ENCODE data around the gene POU3F1.

The POU3F1 gene

DNA sequence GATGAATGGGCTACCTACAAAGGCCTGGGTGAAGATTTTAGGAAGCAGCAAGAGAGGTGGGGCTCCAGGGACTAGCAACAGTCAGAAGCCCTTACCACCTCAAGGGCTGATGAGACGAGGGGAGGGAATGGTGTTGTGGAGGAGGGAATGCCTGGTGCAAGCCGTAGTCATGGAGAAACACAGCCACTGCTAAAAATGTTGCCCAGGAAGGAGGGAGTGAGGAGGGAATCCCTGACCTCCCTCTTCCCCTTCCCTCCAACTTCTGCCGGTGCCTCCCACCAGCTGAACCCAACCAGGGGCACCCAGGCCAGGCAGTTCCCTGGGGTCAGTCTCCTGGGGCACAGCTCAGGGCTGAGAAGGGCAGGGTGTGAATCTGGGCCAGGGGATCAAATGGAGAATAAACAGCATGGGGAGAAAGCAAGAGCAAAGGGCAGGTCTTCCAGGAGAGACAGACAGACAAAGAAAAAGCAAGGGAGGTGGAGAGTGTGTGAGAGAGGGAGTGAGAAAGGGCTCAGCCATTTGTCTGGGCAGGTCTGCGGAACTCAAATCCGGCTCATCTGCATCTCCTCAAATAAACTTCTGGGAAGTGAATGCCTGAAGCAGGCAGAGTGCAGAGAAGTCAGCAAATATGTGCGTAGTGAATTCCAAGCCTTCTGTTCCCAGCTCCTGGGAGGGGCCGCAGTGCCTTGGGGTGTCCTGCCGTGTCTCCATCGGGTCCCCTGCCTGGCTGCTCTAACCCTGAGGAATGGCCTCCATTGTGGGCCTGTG is 27.1 kb upstream of the POU3F1 start:
- DNase-seq, result no peak

DNA sequence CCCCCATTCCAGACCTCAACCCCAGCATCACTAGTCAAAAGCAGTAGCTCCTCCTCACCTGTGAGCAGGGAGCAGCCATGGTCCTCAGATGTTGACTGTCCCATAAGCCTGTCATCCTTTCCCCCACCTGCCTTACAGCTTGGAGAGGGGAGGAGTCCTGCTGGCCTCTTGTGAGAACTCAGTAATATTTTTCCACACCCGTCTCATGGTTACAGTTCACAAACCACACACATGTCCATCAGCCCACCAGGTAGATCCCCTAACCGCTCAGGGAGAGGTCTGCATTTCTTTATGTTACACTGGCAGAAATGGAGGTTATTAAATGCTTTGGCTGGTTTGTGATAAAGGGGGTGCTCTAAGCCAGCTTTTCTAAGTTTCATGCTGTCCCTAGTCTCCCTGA is 26.3 kb upstream of the POU3F1 start:
- DNase-seq, result no peak

DNA sequence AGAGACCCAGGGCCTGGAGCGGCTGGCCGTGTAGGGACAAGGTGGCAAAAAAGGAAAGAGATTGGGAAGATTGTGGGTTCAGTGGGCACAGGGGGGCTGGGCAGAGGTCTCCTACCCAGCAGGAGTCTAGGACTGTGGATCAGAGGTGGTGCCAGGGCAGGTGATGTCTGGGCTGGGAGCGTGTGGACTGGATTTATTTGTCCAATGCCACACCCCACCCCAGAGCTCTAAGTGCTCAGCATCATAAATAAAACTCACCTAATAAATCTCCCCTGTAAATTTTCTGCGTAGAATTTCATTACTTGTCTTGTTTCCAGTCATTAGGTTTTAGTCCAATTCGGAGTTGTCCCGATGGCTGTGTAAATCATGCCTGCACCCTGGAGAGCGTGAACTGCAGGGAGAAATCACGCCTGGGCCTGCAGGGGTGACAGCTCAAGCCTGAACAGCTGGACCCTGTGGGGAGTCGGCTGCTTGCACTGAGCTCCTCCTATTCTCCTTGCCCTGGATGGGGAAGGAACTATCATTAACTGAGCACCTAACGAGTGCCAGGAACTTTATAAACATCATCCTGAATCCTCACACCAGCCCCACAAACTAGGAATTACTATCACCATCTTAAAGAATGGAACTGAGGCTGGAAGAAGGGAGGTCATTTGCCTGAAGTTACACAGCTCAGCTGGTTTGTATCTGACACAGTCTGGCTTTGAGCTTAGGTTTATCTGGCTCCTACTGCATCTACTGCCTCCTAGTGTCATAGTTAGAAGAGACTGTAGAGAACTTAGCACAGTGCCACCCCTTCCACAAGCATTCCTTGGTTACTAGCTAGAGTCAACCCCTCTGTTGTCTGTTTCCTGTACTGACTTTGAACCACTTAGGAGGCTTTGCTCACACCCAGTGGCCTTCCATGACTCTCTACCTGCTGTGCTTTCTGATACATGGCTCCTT is 25.0 kb upstream of the POU3F1 start:
- peak; percentile 19 for DNase-seq

DNA sequence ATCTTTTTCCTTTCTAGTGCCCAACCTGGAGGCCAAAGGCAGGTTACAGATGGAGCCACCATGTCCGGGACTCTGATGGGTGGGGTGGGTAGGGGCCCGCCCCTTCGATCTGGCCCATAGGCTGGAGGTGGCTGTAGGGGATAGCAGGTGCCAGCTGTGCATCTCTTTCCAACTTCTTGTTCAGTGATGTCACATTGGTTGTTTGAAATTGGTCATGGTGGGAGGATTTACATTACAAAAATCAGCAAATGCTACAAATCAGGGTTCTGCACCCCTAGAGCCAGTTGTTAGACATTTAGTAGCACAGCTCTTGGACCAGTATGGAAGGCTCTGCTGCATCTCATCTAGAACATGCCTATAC is 22.4 kb upstream of the POU3F1 start:
- no peak for DNase-seq

DNA sequence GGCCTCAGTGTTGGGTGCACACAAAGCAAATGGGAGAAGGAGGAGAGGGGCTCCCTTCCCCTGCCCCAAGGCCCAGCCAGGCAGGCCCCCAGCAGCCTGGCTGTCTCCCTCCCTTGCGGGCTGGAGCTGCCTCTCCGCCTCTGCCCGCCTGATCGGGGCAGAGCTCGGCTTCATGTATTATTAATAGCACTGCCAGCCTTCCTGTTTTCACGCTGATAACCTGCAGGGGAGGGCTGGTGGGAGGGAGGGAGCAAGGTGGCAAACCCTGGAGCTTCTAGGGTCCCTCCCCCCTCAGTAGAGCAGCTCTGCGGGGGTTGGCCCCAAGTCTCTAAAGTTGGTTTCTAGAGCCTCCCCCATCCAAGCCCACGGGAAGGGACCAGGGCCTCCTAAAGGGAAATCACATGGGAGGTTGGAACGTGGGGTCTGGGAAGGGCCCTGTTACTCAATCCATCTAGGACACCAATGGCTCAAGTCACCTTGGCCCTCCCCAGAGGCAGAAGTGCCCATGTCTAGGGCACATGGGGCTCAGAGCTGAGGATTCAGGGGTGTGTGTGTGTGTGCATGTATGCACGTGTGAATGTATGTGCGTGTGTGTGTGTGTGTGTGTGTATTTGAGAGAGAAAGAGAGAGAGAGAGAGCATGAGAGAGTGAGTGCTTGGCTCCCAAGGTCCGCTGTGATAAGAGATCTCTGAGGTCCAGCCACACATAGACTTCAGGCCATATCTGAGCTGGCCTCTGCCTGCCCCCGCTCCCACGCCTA is 21.8 kb upstream of the POU3F1 start:
- DNase-seq, result no peak

DNA sequence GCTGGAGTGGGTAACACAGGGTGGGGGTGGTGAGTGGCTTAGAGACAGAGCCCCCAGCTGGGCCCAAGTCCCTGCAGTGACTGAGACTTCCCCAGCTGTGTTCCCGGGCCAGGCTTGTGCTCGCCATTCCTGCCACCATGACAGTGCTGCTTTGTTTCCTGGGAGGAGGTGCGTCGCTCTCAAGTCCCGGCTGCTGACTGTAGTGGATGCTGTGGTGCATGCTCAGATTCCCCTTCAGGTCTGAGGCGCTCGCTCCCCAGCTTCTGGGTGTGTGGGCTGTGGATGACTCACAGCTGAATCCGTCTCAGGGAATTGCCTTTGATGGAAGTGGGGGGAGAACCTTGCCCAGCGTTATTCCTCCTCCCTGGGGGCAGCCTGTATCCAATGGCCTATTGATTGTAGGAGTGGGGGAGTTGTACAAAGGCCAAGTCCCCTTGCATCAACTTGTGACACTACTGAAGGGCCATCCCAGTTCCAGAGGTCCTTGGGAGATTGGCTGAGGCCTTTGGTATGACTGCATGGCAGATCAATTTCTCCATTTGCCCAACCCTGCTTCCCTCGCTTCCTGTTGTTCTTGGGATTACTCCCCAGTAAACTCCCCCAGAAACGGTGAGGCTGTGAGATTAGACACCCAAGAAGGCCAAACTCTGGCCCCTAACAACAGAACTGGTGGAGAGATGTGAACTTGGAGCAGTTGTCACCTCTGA is 17.8 kb upstream of the POU3F1 start:
- DNase-seq, result no peak

DNA sequence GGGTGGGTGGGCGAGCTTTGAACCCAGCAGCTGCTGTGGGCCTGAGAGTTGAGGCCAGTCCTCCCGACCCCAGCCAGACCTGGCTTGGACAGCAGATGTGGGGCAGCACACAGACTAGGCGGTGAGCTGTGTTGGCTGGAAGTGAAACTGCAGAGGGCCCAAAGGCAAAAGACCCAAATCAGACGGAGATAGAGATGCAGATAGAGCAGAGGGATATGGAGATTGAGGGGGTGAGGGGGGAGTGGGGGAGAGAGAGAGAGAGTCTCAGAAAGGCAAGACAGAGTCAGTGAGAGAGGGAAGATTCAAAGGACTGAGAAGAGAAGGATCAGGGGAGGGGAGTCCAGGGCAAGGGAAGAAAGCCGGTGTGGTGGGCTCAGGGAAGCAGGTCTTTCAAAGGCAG is 17.0 kb upstream of the POU3F1 start:
- no peak for DNase-seq

DNA sequence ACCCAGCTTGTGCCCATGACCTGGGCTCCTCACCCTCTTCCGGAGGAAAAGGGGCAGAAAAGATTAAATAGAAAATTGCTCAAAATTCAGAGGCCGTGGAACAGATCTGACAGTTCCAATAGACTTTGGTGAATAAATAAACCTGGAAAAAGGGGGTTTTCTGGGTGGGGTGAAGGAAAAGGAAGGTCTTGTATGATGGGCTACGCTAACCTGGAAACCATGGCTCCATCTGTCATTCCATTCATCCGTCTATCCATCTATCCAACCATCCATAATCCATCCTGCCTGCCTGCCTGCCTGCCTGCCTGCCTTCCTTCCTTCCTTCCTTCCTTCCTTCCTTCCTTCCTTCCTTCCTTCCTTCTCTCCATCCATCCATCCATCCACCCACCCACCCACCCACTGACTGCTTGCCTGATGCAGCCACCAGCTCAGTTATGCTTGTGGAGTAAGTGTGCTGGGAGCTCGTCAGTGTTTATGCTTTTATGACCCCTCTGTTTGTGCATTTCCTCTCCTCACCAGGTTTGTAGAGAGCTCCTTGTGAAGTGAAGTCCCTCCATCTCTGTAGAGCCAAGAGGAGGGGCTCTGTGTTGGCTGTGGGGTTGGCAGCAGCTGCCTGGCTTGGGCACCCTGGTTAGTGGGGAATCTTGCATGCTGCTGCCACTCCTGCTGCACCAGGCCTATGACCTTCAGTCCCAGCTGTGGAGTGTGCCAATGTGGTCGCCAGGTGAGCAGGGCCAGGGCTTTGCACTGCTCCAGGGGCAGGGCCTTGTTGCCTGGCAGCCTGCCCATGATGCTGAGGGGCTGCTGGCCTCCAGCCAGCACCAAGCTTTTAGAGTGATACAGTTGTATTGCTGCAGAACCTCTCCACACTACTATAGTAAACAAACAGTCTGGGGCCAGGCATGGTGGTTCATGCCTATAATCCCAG is 16.0 kb upstream of the POU3F1 start:
- no peak for DNase-seq

DNA sequence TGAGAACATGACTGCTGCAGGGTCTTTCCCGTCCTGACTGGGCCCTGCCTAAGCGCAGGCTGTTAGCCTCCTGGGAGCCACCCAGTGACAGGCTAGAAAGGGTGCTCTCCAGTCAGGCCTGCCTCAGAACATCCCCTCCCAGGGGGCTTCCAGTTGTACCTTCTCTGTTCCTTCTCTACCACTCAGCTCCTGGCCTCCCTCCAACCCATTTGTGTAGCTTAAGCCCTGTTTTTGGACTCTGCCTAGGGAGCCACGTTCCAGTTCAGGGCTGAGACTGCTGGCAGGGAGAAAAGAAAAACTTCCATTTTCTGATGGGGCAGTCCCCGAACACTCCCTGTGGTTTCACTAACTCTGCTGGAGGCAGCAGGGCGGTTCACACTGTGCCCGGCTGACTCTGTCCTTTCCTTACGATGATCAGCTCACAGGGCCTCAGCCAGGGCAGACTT is 15.3 kb upstream of the POU3F1 start:
- DNase-seq, result no peak

DNA sequence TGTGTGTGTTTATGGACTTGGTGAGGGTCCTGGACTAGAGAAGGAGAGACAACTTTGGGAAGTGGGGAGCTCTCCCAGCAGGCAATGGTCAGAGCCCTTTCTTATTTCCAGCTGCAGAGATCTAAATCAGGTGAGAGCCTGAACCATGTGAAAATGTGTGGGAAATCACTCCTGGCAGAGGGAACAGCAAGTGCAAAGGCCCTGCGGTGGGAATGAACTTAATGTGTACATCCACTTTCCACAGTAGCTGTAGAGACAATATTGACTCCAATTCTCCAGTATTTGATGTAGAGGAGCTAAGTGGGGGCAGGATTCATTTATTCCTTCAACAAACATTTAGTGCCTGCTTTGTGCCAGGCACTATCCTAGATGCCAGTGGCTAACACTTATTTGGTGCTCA is 14.7 kb upstream of the POU3F1 start:
- DNase-seq, result no peak

DNA sequence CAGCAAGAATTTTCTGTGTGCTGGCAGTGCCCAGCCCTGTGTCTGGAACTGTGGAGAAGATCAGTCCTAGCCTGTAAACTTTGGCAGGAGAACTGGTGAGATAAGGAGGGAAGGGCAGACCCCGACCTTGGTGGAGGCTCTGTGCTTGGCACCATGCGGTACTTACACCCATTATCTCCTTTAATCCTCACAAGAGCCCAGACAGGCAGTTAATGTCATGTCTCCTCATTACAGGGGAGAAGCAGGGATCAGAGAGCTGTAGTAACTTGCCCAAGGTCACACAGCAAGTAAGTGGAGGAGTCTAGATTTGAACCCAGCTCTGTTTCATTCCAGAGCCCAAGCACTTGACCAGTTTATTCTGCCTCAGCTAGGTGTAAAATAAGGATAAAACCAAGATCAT is 13.9 kb upstream of the POU3F1 start:
- no peak for DNase-seq

DNA sequence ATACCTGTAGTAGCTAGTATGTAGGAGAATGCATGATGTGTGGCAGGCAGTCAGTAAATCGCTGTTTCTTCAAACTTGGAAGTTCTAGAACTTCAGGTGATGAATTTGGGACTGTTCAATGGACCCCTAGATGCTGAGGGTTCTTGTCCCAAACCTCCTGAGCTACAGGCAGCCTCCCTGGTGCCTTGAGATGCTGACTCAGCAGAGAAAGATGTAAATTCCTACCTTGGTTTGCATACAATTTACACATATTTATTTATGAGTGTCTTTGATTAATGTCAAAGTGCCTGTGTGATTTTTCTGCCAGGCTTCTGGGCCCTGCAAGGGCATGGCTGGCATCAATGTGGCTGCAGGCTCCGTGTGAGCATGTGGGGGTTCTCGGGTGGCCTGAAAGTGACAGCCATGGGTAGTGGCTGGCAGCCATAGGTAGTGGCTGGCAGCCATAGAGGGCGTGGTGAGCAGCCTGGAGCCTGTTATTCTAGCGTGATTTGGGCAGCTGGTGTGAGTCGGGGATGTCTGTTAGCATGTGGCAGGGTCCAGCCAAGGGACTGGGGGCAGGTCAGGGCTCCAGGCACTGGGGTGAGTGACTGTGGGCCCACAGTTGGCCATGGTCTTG is 13.2 kb upstream of the POU3F1 start:
- DNase-seq, result no peak

DNA sequence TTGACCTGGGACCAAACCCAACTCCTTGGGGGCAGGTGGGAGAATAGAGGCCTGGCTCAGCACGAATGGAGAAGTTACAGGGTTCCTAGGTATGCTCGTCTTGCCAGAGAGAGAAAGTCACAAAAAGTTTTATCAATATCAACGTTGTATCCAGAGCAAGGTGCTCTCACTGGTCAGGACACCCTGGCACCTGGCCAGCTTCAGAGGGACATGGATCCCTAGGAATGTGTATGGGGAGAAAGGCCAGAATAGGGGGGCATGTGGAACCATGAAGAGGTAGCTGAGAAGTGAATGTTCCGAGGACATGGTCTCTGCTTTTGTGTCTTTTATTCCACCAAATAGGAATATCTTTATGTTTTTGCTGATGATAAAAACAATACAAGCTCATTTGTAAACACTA is 9.4 kb upstream of the POU3F1 start:
- DNase-seq, result no peak

DNA sequence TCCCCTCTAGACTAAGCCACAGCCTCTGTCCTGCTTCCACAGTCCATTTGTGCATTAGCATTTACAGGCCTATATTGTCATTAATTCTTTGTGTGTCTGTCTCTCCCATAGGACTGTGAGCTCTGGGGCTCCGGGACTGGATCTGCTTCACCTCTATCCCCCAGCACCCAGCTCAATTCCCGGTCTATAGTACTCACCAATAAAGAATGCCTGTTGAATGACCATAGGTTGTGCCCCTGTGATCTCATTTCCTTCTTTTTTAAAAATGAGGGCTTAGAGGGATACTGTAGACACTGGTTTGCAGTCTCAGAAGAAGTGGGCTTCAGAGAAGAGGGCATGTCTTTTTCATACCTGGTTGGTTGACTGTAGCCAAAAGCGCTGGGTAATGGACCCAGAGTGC is 8.8 kb upstream of the POU3F1 start:
- no peak for DNase-seq

DNA sequence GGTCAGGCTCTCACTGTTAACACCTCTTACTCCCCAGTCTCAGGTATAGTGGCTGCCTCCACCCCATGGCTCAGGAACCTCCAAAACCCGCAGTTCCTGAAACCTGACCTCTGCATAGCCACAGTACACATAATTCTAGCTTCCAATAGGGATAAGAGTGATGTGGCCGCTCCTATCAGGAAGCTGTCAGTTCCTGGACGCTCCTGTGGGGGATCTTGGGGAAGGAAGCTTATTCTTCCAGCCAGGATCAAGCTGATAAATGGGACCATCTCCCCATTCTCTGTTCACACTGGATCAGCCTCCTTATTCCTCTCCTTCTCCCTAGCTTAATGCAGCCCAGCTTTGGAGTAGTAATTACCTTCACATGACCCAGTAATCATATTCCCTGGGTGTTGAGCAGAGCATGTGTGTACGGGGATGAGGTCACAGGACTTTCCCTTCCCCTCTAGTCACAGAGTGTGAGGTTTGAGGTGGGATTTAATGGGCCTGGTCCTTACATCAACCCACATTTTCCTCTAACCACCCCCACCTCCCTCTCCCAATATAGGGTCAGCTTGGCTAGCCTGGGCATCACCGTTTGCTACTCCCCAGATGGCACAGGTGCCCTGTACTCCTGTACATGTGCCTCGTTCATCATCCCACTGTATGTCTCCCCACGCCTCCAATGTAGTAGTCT is 7.0 kb upstream of the POU3F1 start:
- DNase-seq, result no peak

DNA sequence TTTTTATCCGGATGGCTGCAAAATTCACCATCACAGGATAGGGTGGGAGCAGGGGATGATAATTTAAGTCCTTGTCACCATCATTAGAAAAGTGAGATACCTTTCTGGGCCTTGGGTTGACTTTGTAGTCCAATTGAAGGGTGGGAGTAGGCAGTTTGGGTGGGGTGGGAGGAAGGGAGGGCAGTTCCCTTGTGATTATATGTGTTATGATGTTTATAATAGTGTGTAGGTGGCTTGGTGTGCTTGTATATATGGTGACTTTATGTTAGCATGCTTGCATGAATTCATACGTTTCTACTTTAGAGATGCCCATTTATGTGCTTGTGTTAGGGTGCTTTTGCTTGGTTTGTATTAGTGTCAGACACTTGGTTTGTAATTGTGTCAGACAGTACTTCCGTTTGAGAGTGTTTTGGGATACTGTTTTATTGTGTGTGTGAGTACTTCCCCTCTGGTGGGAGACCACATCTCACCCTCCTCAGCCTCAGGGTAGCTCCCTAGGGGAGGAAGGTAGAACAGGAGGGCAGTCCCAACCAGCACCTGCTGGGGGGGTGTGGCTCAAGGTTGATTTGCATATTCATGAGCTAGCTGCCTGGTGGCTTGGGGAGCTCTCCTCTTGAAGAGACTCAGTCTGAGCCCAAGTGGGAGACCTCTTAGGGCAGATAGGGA is 6.3 kb upstream of the POU3F1 start:
- peak; percentile 16 for DNase-seq

DNA sequence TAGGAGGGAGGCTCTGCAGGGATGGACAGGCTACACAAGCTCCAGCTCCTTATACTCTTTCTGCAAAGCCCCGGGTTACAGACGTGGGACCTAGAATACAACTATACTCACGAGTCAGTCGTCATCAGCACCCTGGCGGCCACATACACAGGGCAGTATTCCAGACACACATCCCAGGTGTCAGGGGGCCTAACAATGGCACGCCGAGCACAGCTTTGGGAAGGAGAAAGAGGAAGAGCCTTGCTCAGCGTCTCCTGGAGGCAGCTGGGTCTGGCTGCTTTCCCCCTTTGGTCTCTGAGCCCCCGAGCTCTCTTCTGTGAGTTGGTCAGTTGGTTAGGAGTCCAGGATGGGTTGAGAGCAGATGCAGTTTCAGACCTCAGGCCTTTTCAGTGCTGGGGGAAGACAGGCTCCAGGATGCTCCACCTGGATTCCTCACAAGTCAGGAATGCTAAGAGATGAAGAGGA is 4.5 kb upstream of the POU3F1 start:
- no peak for DNase-seq

DNA sequence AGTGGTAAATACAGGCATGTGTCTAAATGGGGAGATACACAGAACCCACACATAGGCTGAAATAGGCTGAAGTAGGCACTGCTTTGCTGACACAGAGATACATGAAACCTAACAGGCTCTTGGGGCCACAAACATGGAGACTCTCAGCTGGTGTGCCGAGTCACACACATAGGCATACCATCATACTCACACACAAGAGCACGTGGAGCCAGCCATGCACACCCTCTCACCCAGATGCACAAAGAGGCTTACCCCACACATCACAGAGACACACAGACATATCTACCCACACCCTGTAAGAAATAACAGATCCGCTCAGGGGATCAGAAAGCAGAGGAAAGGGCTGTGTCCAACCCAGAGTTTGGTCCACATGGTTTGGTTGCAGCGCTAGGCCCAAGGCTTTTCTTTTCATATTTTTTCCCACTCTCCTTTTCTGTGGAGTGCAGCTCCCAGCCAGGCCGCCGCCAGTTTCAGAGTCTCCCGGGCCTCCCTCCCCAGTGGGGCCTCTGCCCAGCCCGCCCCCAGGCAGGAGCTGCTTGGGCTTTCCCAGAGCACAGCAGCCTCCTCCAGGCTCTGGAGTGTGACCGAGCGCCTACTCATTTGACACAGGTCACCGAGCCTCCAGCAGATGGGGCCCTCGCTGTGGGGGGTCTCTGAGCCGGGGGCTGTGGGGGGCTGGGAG is 3.9 kb upstream of the POU3F1 start:
- DNase-seq, result no peak

DNA sequence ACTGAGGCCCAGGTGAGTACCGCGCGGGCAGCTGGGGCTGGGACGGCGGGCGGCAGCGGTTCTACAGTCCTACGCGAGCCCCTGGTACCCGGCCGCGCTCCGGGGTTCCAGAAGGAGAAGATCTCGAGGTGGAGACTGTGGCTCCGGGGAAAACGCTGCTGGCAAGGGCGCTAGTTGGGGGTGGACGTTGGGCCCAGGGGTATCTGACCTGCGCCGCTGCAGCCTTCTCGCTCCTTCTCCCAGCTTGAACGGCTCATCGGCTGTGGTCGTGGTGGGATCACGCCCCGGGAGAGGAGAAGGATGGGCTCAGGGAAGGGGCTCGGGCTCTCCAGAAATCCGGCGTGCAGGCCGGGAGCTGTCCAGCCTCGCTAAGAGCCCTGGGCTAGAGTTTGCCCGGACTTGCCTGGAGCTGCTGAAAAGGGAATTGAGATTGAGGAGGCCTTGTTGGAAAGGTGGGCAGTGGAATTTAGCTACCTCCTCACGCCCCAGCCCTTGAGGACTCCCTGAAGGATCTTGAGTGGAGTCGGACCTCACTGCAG is 1.1 kb upstream of the POU3F1 start:
- DNase-seq, result no peak

Data from CD4-positive, alpha-beta T cell treated with Interleukin-17A for 1 hour (primary cell).